GM12878 (cell line): ENCODE results near the gene DNASE1L1.

Experiments
- ATF7 ChIP-seq: fragments of 450-650 bp; IDR thresholded peaks from 2 replicates; pipeline ENCODE4 v1.6.1; 2016; ENCODE audit warnings: low read depth, mild to moderate bottlenecking
- CHD2 ChIP-seq: IDR thresholded peaks from 2 replicates; pipeline ENCODE4 v1.6.1; 2011; ENCODE audit warnings: low read depth, low read length, improper control_type of control experiment, borderline replicate concordance
- CREM ChIP-seq: IDR thresholded peaks from 2 replicates; pipeline ENCODE4 v1.6.1; 2014; ENCODE audit warnings: antibody characterized with exemption, low read depth
- CTCF ChIP-seq, 3 experiments: IDR thresholded peaks in 2 of 3; conservative IDR thresholded peaks in 1 of 3; 2 replicates each; pipeline ENCODE4 v1.5.1; 2011; ENCODE audit warnings: low read depth in 3 of 3, low read length in 3 of 3, mild to moderate bottlenecking in 3 of 3, control low read depth in 2 of 3, moderate library complexity in 2 of 3, inconsistent platforms in 1 of 3, mixed read lengths in 1 of 3; ENCODE audit not compliant: control insufficient read depth in 2 of 3, insufficient read depth in 1 of 3; ENCODE audit errors: extremely low read depth in 1 of 3
- NKRF ChIP-seq: fragments of 450-650 bp; conservative IDR thresholded peaks from 2 replicates; pipeline ENCODE4 v1.6.1; 2017; ENCODE audit warnings: mild to moderate bottlenecking, moderate library complexity
- POLR2AphosphoS2 ChIP-seq: IDR thresholded peaks from 2 replicates; pipeline ENCODE4 v1.6.1; 2011; ENCODE audit warnings: low read depth, mild to moderate bottlenecking, low read length, improper control_type of control experiment, moderate library complexity
- POLR2AphosphoS5 ChIP-seq: IDR thresholded peaks from 2 replicates; pipeline ENCODE4 v1.6.1; 2011; ENCODE audit warnings: mild to moderate bottlenecking, low read length, inconsistent platforms
- SIN3A ChIP-seq: IDR thresholded peaks from 2 replicates; pipeline ENCODE4 v1.6.1; 2012; ENCODE audit warnings: low read depth, low read length, improper control_type of control experiment
- USF1 ChIP-seq: IDR thresholded peaks from 2 replicates; pipeline ENCODE4 v1.6.1; 2011; ENCODE audit warnings: borderline replicate concordance, low read depth, mild to moderate bottlenecking, moderate library complexity, mixed read lengths, low read length; ENCODE audit not compliant: insufficient read depth; ENCODE audit errors: extremely low read length

- TF ChIP-seq CTCF (IDR thresholded peaks at IDR 0.05 in 2 of 3, conservative IDR thresholded peaks at IDR 0.05 in 1 of 3; ENCODE audit: control insufficient read depth in 2 of 3, extremely low read depth in 1 of 3, insufficient read depth in 1 of 3, low read depth in 3 of 3, low read length in 3 of 3) (no peak), POLR2AphosphoS5 (no peak), USF1 (no peak), ATF7 (no peak), SIN3A (no peak), NKRF (no peak), CREM (no peak), CHD2 (no peak), POLR2AphosphoS2 (no peak)
Measured at GRCh38 chrX:154431341-154431740, 22.3 kb upstream of the DNASE1L1 start.
